Measurements from ENCODE around the gene PPP1R12B.

Gene PPP1R12B

GRCh38 chr1:202553560-202554038 lies 205.1 kb downstream of the PPP1R12B start (continued):
- TF ChIP-seq IKZF3 (tag by site-specific recombination; IDR thresholded peaks at IDR 0.05) (0 out of 2 replicates have a peak, but pooled peaks have one; percentile 53), ZNF394 (tag by site-specific recombination; IDR thresholded peaks at IDR 0.05; ENCODE audit: borderline replicate concordance) (peak; percentile 78; the same call in 1 of the 2 replicates), OSR2 (tag by site-specific recombination; IDR thresholded peaks at IDR 0.05) (peak; percentile 90), WT1 (tag by site-specific recombination; IDR thresholded peaks at IDR 0.05) (peak; percentile 96), ZNF350 (tag by site-specific recombination; IDR thresholded peaks at IDR 0.05) (no peak), KLF1 (tag by site-specific recombination; IDR thresholded peaks at IDR 0.05) (no peak), ZSCAN30 (tag by site-specific recombination; IDR thresholded peaks at IDR 0.05) (no peak), ZNF24 (tag by site-specific recombination; IDR thresholded peaks at IDR 0.05) (peak; percentile 61; the same call in 1 of the 2 replicates), ZNF366 (tag by site-specific recombination; conservative IDR thresholded peaks at IDR 0.05) (peak; percentile 32; the same call in 1 of the 2 replicates), ZNF169 (tag by site-specific recombination; IDR thresholded peaks at IDR 0.05) (no peak), SCRT1 (tag by site-specific recombination; IDR thresholded peaks at IDR 0.05; ENCODE audit: borderline replicate concordance) (0 out of 2 replicates have a peak, but pooled peaks have one; percentile 13), HIC1 (tag by site-specific recombination; IDR thresholded peaks at IDR 0.05) (peak; percentile 32; the same call in 1 of the 2 replicates), ZNF791 (tag by site-specific recombination; IDR thresholded peaks at IDR 0.05) (no peak), ZNF114 (tag by site-specific recombination; IDR thresholded peaks at IDR 0.05) (no peak), ZNF626 (tag by site-specific recombination; IDR thresholded peaks at IDR 0.05) (no peak), ZNF433 (tag by site-specific recombination; IDR thresholded peaks at IDR 0.05; ENCODE audit: low read depth) (no peak), PRDM1 (tag by site-specific recombination; IDR thresholded peaks at IDR 0.05) (no peak), ZSCAN5A (tag by site-specific recombination; IDR thresholded peaks at IDR 0.05) (no peak), ZBTB17 (tag by site-specific recombination; IDR thresholded peaks at IDR 0.05) (peak; percentile 82), FEZF1 (tag by site-specific recombination; IDR thresholded peaks at IDR 0.05) (peak; percentile 77), ZSCAN23 (tag by site-specific recombination; IDR thresholded peaks at IDR 0.05) (0 out of 2 replicates have a peak, but pooled peaks have one; percentile 48), ZNF155 (tag by site-specific recombination; IDR thresholded peaks at IDR 0.05) (no peak), ZNF221 (tag by site-specific recombination; IDR thresholded peaks at IDR 0.05; ENCODE audit: borderline replicate concordance) (no peak), ZBTB1 (tag by site-specific recombination; IDR thresholded peaks at IDR 0.05) (no peak), GLIS1 (tag by site-specific recombination; IDR thresholded peaks at IDR 0.05) (peak; percentile 82), ZNF561 (tag by site-specific recombination; IDR thresholded peaks at IDR 0.05; ENCODE audit: borderline replicate concordance) (0 out of 2 replicates have a peak, but pooled peaks have one; percentile 36), ZNF473 (tag by site-specific recombination; IDR thresholded peaks at IDR 0.05) (no peak), ZBTB7A (tag by site-specific recombination; IDR thresholded peaks at IDR 0.05; ENCODE audit: low read depth) (no peak), ZNF423 (tag by site-specific recombination; IDR thresholded peaks at IDR 0.05) (no peak), REPIN1 (tag by site-specific recombination; IDR thresholded peaks at IDR 0.05; ENCODE audit: low read depth) (no peak)
- TF ChIP-seq, protein P1, sequence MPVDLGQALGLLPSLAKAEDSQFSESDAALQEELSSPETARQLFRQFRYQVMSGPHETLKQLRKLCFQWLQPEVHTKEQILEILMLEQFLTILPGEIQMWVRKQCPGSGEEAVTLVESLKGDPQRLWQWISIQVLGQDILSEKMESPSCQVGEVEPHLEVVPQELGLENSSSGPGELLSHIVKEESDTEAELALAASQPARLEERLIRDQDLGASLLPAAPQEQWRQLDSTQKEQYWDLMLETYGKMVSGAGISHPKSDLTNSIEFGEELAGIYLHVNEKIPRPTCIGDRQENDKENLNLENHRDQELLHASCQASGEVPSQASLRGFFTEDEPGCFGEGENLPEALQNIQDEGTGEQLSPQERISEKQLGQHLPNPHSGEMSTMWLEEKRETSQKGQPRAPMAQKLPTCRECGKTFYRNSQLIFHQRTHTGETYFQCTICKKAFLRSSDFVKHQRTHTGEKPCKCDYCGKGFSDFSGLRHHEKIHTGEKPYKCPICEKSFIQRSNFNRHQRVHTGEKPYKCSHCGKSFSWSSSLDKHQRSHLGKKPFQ (tag by site-specific recombination; IDR thresholded peaks at IDR 0.05): 0 out of 2 replicates have a peak, but pooled peaks have one; percentile 42
